Mucosa of descending colon (tissue), 3 donors: Measurements from ENCODE around the gene GLCE. TPM values are rescaled to one million over a fixed set of nuclear protein-coding genes. Genes with fewer than 3 reads are reported as not detected.

Experiments
- ATAC-seq: fragments of 200-7000 bp; cut with Tn5 transposase; one replicate; pipeline ENCODE4 v1.9.1; 2020; ENCODE audit warnings: mild to moderate bottlenecking, moderate library complexity
- DNase-seq, 3 donors: peaks; one replicate each; pipeline ENCODE4 v3.0.0-alpha.2; 2020
- H3K36me3 ChIP-seq: fragments of 200-600 bp; one replicate; pipeline ENCODE4 v1.8.0; 2021; ENCODE audit warnings: low read depth, mild to moderate bottlenecking
- H3K4me1 ChIP-seq: fragments of 200-600 bp; one replicate; pipeline ENCODE4 v1.8.0; 2021; ENCODE audit warnings: low read depth, mild to moderate bottlenecking
- H3K4me3 ChIP-seq: fragments of 200-600 bp; one replicate; pipeline ENCODE4 v1.8.0; 2021; ENCODE audit warnings: mild to moderate bottlenecking
- H3K9me3 ChIP-seq: fragments of 200-600 bp; one replicate; pipeline ENCODE4 v1.8.0; 2021; ENCODE audit warnings: mild to moderate bottlenecking
- intact Hi-C, 2 donors: fragments of 100-400 bp; cut with DNase I in 1 of 2; cut with micrococcal nuclease in 1 of 2; formaldehyde crosslinking; loops; one replicate each; pipeline versions ENCODE4 v1.11.0 to v1.11.1; 2022; cut with DNase I, micrococcal nuclease
- total RNA-seq, 3 donors: library from RNA; stranded (reverse); fragmentation: NEBNext Ultra II Directional in 2 of 3; extraction: Animal tissue kit (Norgen Biotek cat#: 25700) in 2 of 3; gene quantifications; one replicate each; pipeline versions ENCODE4 v1.2.1 to v1.2.4, GENCODE V29; 2021 to 2023
- TF ChIP-seq, protein P1 (sequence below): fragments of 200-600 bp; IDR thresholded peaks from one replicate; pipeline ENCODE4 v1.8.0; 2022; ENCODE audit warnings: antibody characterized with exemption, mild to moderate bottlenecking
- donor health status: DM: no; HTN: no; CAD: no; lungs with moderate emphysema.
- donor health status: DM: no; HTN: no; CAD: no.
- donor health status: DM: no; HTN: yes; CAD: no.

Gene GLCE
- total RNA-seq, 3 donors from 2014 or later = 17.7 to 36.4 (median 32.3) TPM

DNA sequence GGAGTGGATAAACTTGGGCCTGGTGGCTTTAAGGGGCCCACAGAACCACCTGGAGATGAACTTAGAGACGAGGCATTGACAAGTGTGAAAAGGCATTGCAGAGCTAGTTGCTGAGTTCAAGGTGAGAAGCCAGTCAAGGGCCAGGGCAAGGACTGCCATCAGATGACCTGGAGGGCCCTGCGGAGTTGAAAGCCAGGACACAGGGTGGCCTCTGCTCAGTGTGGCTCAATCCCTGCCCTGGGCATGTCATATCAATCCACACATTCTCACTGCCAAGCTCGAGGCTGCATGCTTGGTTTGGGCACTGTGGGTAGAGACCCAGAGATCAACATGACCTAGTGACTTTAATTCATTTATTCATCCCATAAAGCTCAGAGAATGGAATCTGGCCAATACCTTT lies 147.5 kb downstream of the GLCE start:
- intact Hi-C loops = no loop called here
- Histone ChIP-seq H3K4me3 (no peak overlapping the region), H3K9me3 (no peaks in the 10 kb centered on the region), H3K36me3 (no peaks in the 10 kb centered on the region), H3K4me1 (peaks cover 15% of the 10 kb centered on the region)
- TF ChIP-seq, protein P1, sequence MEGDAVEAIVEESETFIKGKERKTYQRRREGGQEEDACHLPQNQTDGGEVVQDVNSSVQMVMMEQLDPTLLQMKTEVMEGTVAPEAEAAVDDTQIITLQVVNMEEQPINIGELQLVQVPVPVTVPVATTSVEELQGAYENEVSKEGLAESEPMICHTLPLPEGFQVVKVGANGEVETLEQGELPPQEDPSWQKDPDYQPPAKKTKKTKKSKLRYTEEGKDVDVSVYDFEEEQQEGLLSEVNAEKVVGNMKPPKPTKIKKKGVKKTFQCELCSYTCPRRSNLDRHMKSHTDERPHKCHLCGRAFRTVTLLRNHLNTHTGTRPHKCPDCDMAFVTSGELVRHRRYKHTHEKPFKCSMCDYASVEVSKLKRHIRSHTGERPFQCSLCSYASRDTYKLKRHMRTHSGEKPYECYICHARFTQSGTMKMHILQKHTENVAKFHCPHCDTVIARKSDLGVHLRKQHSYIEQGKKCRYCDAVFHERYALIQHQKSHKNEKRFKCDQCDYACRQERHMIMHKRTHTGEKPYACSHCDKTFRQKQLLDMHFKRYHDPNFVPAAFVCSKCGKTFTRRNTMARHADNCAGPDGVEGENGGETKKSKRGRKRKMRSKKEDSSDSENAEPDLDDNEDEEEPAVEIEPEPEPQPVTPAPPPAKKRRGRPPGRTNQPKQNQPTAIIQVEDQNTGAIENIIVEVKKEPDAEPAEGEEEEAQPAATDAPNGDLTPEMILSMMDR = no peak
- DNase-seq (no peak), ATAC-seq (no peak)

DNA sequence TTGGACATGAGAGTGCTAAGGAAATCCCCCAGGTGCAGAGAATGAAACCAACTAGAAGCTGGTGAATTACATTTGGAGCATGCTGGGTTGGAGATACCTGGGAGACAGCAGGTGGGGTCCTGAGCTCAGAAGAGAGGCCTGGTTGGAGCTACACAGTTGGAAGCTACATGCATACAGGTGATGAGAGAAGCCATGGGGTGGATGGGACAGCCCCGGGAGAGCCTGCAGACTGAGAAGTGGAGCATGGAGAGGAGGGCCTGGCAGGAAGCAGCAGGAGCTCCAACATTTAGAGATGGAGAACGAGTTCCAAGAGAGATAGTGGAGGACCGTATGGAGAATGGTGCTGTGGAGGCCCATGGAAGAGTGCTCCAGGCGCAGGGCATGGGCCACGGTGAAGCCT lies 148.5 kb downstream of the GLCE start:
- Histone ChIP-seq H3K36me3 (no peaks in the 10 kb centered on the region), H3K4me3 (no peak overlapping the region), H3K4me1 (peaks cover 19% of the 10 kb centered on the region), H3K9me3 (no peaks in the 10 kb centered on the region)
- no peak for DNase-seq
- ATAC-seq = no peak
- intact Hi-C loops = no loop called here
- TF ChIP-seq, protein P1 = no peak

DNA sequence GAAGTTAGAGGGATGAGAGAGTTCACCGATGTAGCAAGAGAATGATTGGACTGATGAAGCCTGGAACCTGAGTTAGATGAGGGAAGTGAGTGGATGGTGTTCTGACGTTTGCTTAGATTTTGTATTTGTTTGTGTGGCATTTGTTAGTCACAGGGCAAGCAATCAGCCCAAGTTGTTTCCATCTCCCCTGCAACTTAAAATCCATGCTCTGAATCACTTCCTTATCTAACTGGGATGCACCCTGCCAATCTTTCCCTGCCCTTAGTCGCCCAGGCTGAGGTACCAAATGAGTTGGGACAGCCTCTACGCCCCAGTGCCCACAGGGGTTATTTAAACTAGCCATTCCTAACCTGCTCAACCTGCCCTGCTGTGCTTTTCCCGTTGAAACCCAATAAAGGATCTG lies 150.9 kb downstream of the GLCE start:
- intact Hi-C loops = no loop called here
- DNase-seq (peak in 1 of 3 donors; percentile 25), ATAC-seq (no peak)

DNA sequence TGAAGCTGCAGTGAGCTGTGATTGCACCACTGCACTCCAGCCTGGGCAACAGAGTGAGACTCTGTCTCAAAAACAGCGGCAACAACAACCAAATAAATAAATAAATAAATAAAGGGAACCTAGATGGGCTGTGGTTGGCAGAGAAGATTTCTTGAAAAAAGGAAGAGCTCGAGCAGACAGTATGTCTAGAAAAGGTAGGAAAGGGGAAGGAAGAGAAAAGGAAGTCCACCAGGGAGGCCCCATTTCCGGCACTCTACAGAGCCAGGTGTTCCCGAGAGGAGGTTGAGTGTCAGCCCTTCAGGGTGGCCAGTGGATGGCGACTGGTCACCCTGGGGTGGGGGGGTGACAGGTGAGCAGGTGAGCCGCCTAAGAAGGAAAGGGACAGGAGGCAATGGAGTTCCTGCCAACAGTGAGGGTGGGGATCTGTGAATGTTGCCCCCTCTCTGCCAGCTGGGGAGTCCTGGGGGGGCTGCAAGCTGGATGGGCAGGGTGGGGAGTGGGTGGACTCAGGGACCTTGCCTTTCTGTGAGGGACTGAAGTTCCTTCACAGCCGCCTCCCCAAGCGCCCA lies 153.1 kb downstream of the GLCE start:
- intact Hi-C loops = no loop called here
- H3K4me3 ChIP-seq = no peak overlapping the region
- TF ChIP-seq, protein P1 = no peak
- DNase-seq = peak in 1 of 3 donors; percentile 58
- no peaks in the 10 kb centered on the region for H3K9me3 ChIP-seq
- H3K4me1 ChIP-seq = peaks cover 36% of the 10 kb centered on the region
- peak; percentile 26 for ATAC-seq
- H3K36me3 ChIP-seq = no peaks in the 10 kb centered on the region

More for the DNA sequence above, 150.9 kb downstream of the GLCE start:
- no peak overlapping the region for H3K4me3 ChIP-seq
- H3K36me3 ChIP-seq = no peaks in the 10 kb centered on the region
- peaks cover 25% of the 10 kb centered on the region for H3K4me1 ChIP-seq
- no peaks in the 10 kb centered on the region for H3K9me3 ChIP-seq
- TF ChIP-seq, protein P1 = no peak

DNA sequence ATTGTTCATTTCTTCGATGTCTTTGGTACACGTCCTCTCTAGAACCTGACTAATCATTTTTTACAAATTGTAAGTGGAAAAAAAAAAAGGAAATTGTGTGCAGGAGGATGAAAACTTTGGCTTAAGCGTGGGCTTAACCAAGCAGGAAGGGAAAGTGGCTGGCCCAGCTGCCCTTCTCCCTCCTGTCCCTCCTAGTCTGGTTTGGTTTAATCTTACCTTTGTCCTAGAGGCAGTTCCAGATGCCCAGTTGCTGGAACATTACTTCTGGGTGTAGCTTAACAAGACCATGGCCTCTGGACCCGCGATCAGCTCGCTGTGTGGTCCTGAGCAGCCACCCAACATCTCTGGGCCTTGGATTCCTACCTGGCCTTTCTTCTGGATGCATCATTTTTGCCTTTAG lies 153.7 kb downstream of the GLCE start:
- DNase-seq = peak; percentile 71 to 78 (median 74)
- peak; percentile 79 for ATAC-seq
- Histone ChIP-seq H3K36me3 (no peaks in the 10 kb centered on the region), H3K4me1 (peaks cover 40% of the 10 kb centered on the region), H3K4me3 (no peak overlapping the region), H3K9me3 (no peaks in the 10 kb centered on the region)
- intact Hi-C loops = no loop called here
- TF ChIP-seq, protein P1 = no peak

DNA sequence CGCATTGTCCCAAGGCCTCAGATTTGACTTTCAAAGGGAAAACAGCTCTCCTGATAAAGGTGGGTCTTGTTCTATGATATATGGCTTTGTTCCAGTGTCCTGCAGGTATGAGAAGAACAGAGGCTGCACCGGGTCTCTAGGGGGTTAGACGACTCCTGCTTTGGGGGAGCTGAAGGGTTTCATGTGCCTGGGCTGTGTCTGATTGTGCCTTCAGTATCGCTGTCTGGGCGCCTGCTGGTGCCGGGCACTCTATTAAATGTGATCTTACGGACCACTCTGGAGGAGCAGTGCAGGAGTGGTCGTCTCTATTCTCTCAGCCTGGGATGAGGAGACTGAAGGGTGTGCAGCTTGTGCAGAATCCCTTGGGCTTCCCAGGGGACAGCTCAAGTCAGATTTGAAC lies 154.3 kb downstream of the GLCE start:
- no peaks in the 10 kb centered on the region for H3K9me3 ChIP-seq
- DNase-seq = peak in 1 of 3 donors; percentile 44
- no peaks in the 10 kb centered on the region for H3K36me3 ChIP-seq
- intact Hi-C loops = no loop called here
- H3K4me1 ChIP-seq = peaks cover 46% of the 10 kb centered on the region
- H3K4me3 ChIP-seq = no peak overlapping the region
- TF ChIP-seq, protein P1 = no peak
- no peak for ATAC-seq
